Peyer's patch (tissue), 4 donors: ENCODE measurements around the gene JCHAIN.

Source experiments
- CTCF ChIP-seq, 6 experiments: fragments of 450-650 bp in 4 of 6; fragments of 200-600 bp in 2 of 6; sonication (generic) in 1 of 6; IDR thresholded peaks; one replicate each; pipeline ENCODE4 v1.5.1; 2017 to 2019; ENCODE audit warnings: antibody characterized with exemption in 6 of 6, mild to moderate bottlenecking in 3 of 6, moderate library complexity in 1 of 6
- POLR2A ChIP-seq, 2 donors: fragments of 450-650 bp; IDR thresholded peaks; one replicate each; pipeline ENCODE4 v1.5.1; 2017; ENCODE audit warnings: antibody characterized with exemption in 2 of 2, mild to moderate bottlenecking in 2 of 2, moderate library complexity in 2 of 2

- no peak for TF ChIP-seq POLR2A (IDR thresholded peaks at IDR 0.05)
- TF ChIP-seq CTCF (IDR thresholded peaks at IDR 0.05), result no peak
Observed at GRCh38 chr4:70670332-70671014, 4.2 kb upstream of the JCHAIN start.
